GM13976 (cell line): ENCODE data around the gene MYL4.

Experiments
- DNase-seq: peaks from one replicate; pipeline ENCODE4 v3.0.0; 2012; ENCODE audit warnings: low spot score
- CTCF ChIP-seq: IDR thresholded peaks from 2 replicates; pipeline ENCODE4 v1.5.1; 2012; ENCODE audit warnings: borderline replicate concordance, mild to moderate bottlenecking; ENCODE audit not compliant: insufficient read depth; ENCODE audit errors: extremely low read depth, missing control alignments, control extremely low read depth
- in situ Hi-C: fragments of 300-500 bp; cut with MboI; formaldehyde crosslinking; loops from one replicate; pipeline ENCODE4 v1.12.0; 2022; ENCODE audit warnings: low sequenced_read_pairs, mixed read lengths, inconsistent platforms; ENCODE audit not compliant: unreplicated experiment

MYL4 gene

DNA sequence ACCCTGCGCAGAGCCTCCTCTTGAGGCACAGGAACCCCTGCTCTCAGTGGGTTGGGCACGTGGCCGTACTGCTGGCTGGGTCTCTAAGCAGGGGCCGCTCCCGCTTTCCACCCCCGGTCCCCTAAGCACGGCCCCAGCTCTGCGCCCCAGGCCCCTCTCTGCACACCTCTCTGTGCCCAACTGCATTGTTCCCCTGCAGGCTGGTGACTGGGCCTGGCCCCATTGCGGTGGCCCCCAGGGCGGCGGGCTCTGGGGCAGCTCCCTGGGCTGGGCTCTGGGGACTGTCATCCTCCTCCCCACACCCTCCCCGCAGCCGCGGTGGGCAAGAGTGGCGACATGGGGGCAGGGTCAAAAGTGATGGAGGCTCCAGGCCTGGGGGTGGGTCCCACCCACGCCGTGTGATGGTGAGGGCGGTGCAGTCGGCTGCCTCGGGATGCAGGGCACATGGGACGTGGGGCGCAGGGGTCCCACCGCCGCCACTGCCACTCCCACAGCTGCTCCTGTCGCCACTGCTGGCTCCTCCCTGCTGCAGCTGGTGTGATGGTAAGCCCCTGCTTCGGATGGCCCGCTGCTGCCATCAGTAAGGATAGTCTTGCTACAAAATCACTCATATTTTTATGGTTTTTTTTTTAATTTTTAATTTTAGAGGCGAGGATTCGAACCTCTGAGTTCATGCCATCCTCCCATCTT lies 29.3 kb downstream of the MYL4 start:
- TF ChIP-seq CTCF, result no peak
- DNase-seq, result no peak
- in situ Hi-C loops, result loop anchor here (10.0 kb wide), 1 partner anchor 376 kb away; no protein-coding TSS in a partner anchor

- in situ Hi-C loops, result loop anchor here (10.0 kb wide), 1 partner anchor 375 kb away; no protein-coding TSS in a partner anchor
- no peak for TF ChIP-seq CTCF
- DNase-seq, result no peak
These were observed 30.4 kb downstream of the MYL4 start for GRCh38 chr17:47239619-47239966.

- in situ Hi-C loops, result loop anchor here (10.0 kb wide), 1 partner anchor 375 kb away; no protein-coding TSS in a partner anchor
- no peak for TF ChIP-seq CTCF
- no peak for DNase-seq
These were observed 31.0 kb downstream of the MYL4 start for GRCh38 chr17:47239967-47240651.

GRCh38 chr17:47240806-47241205 lies 31.7 kb downstream of the MYL4 start:
- DNase-seq, result no peak
- in situ Hi-C loops, result no loop called here
- TF ChIP-seq CTCF, result no peak

GRCh38 chr17:47242648-47243047 lies 33.5 kb downstream of the MYL4 start:
- no peak for DNase-seq
- in situ Hi-C loops, result no loop called here
- TF ChIP-seq CTCF, result no peak

DNA sequence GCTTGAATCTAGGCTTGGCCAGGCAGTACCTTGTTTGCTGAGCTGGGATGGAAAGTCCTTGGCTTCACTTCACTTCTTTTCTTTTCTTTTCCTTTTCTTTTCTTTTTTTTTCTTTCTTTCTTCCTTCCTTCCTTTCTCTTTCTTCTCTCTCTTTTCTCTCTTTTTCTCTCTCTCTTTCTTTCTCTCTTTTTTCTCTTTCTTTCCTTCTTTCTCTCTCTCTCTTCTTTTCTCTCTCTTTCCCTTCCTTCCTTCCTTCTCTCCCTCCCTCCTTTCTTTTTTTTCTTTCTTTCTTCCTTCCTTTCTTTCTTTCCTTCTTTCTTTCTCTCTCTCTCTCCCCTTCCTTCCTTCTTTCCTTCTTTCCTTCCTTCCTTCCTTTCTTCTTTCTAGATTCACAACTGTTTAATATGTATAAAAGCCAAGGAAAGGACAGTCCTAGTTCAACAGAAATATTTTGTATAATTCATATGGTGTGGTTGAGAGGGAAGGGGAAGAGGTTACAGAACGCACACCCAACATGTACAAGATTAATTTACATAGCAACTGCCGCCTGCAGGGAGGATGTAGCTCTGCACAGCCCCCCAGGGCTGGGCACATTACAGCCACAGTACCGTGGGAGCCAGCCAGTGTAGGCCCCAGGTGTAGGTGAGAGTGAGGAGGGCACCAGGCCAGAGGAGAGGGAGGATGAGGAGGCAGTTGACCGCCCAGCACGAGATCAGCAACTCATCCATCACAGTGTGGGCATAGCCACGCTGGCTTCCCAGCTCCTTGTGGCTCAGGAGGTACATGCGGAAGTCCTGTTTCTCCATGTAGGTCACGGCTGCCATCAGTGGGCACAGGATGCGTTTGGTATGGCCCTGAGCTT lies 34.8 kb downstream of the MYL4 start:
- no peak for DNase-seq
- no peak for TF ChIP-seq CTCF
- in situ Hi-C loops, result no loop called here
